WTC11 (cell line): ENCODE measurements around the gene AVL9.

ENCODE experiments used
- AFF4 ChIP-seq: sonication (generic); formaldehyde crosslinking; IDR thresholded peaks from 2 replicates; pipeline ENCODE4 v1.8.1; 2023; ENCODE audit warnings: mild to moderate bottlenecking, missing genetic modification reagents, borderline replicate concordance
- ATF2 ChIP-seq: sonication (generic); formaldehyde crosslinking; IDR thresholded peaks from 2 replicates; pipeline ENCODE4 v1.8.1; 2022; ENCODE audit warnings: low read depth, missing genetic modification reagents, borderline replicate concordance
- CTCF ChIP-seq: fragments of 200-600 bp; IDR thresholded peaks from 2 replicates; pipeline ENCODE4 v1.8.0; 2022; ENCODE audit warnings: antibody characterized with exemption
- E2F4 ChIP-seq: sonication (generic); formaldehyde crosslinking; IDR thresholded peaks from 2 replicates; pipeline ENCODE4 v1.8.1; 2022; ENCODE audit warnings: low read depth, mild to moderate bottlenecking, moderate library complexity, missing genetic modification reagents, borderline replicate concordance
- ELF4 ChIP-seq: sonication (generic); formaldehyde crosslinking; IDR thresholded peaks from 2 replicates; pipeline ENCODE4 v1.8.1; 2022; ENCODE audit warnings: low read depth, mild to moderate bottlenecking, moderate library complexity, missing genetic modification reagents
- HMGXB4 ChIP-seq: sonication (generic); formaldehyde crosslinking; IDR thresholded peaks from 2 replicates; pipeline ENCODE4 v1.8.1; 2023; ENCODE audit warnings: mild to moderate bottlenecking, moderate library complexity, missing genetic modification reagents
- MLX ChIP-seq: sonication (generic); formaldehyde crosslinking; IDR thresholded peaks from 2 replicates; pipeline ENCODE4 v1.8.1; 2023; ENCODE audit warnings: mild to moderate bottlenecking, missing genetic modification reagents, moderate library complexity
- NR2C2 ChIP-seq: sonication (generic); formaldehyde crosslinking; IDR thresholded peaks from 2 replicates; pipeline ENCODE4 v1.8.0; 2022; ENCODE audit warnings: mild to moderate bottlenecking, missing genetic modification reagents

GRCh38 chr7:32518534-32519140 lies 23.3 kb downstream of the AVL9 start:
- TF ChIP-seq ELF4 (CRISPR knock-in tag) (no peak), CTCF (no peak), E2F4 (CRISPR knock-in tag) (no peak), ATF2 (no peak), MLX (CRISPR knock-in tag) (no peak), NR2C2 (no peak), HMGXB4 (CRISPR knock-in tag) (no peak), AFF4 (CRISPR knock-in tag) (no peak)
